ENCODE results near the gene SLC34A1. TPM values are rescaled to one million over a fixed set of nuclear protein-coding genes. Genes with fewer than 3 reads are reported as not detected.

The SLC34A1 gene
- polyA plus RNA-seq, 3 donors = not detected

GRCh38 chr5:177437623-177438022 lies 53.4 kb downstream of the SLC34A1 start:
- no peaks in the 10 kb centered on the region for H3K9me3 ChIP-seq (replicated peaks in 1 of 2; ENCODE audit: control insufficient read depth in 1 of 2, insufficient read depth in 1 of 2, low read length in 2 of 2)
- H3K4me3 Mint-ChIP-seq = no peak overlapping the region
- H3K4me1 Mint-ChIP-seq = peaks cover 7% of the 10 kb centered on the region
- peaks cover 0 to 5% (median 4%) of the 10 kb centered on the region in 3 donors for H3K27me3 Mint-ChIP-seq (ENCODE audit: low read depth in 3 of 3)
- no peak overlapping the region for H2AFZ ChIP-seq (ENCODE audit: insufficient read depth, low read depth, low read length, poor library complexity, severe bottlenecking)
- H4K20me1 ChIP-seq (ENCODE audit: insufficient read depth, low read length) = peaks cover 100% of the 10 kb centered on the region
- peak overlapping the region in 2 of 7 donors; percentile 15 to 37 for H3K27ac Mint-ChIP-seq
- H3K79me2 ChIP-seq (ENCODE audit: insufficient read depth, low read length) = peaks cover 35% of the 10 kb centered on the region
- WGBS (ENCODE audit: insufficient coverage) = 95% methylated on average over 3 of the region's 4 CpGs
- H3K9ac ChIP-seq (ENCODE audit: insufficient read depth, low read length, poor library complexity, severe bottlenecking) = no peak overlapping the region
- no peaks in the 10 kb centered on the region for H3K9me3 Mint-ChIP-seq
- H3K36me3 ChIP-seq (replicated peaks in 1 of 2; ENCODE audit: control insufficient read depth in 1 of 2, insufficient read depth in 2 of 2, low read length in 2 of 2) = peaks cover 90 to 100% of the 10 kb centered on the region in 2 donors
- H3K27me3 ChIP-seq (ENCODE audit: control insufficient read depth in 2 of 2, insufficient read depth in 2 of 2, low read length in 2 of 2) = no peaks in the 10 kb centered on the region
- intact Hi-C loops (cut with micrococcal nuclease) = no loop called here
- TF ChIP-seq, protein P1, sequence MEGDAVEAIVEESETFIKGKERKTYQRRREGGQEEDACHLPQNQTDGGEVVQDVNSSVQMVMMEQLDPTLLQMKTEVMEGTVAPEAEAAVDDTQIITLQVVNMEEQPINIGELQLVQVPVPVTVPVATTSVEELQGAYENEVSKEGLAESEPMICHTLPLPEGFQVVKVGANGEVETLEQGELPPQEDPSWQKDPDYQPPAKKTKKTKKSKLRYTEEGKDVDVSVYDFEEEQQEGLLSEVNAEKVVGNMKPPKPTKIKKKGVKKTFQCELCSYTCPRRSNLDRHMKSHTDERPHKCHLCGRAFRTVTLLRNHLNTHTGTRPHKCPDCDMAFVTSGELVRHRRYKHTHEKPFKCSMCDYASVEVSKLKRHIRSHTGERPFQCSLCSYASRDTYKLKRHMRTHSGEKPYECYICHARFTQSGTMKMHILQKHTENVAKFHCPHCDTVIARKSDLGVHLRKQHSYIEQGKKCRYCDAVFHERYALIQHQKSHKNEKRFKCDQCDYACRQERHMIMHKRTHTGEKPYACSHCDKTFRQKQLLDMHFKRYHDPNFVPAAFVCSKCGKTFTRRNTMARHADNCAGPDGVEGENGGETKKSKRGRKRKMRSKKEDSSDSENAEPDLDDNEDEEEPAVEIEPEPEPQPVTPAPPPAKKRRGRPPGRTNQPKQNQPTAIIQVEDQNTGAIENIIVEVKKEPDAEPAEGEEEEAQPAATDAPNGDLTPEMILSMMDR (IDR thresholded peaks at IDR 0.05) = no peak
- H3K4me2 ChIP-seq (replicated peaks; ENCODE audit: extremely low read depth, low read length, poor library complexity, severe bottlenecking) = no peak overlapping the region
- DNase-seq = no peak
- H3K27ac ChIP-seq (ENCODE audit: low read depth in 1 of 2, low read length in 2 of 2) = no peak overlapping the region
- H3K4me1 ChIP-seq (ENCODE audit: control insufficient read depth in 1 of 2, insufficient read depth in 2 of 2, low read length in 2 of 2) = peaks cover 6 to 11% of the 10 kb centered on the region in 2 donors
- no peak overlapping the region for H3K4me3 ChIP-seq (replicated peaks in 1 of 3; ENCODE audit: low read depth in 2 of 3, low read length in 3 of 3)
- H3K36me3 Mint-ChIP-seq = peaks cover 89 to 96% of the 10 kb centered on the region in 2 donors

DNA sequence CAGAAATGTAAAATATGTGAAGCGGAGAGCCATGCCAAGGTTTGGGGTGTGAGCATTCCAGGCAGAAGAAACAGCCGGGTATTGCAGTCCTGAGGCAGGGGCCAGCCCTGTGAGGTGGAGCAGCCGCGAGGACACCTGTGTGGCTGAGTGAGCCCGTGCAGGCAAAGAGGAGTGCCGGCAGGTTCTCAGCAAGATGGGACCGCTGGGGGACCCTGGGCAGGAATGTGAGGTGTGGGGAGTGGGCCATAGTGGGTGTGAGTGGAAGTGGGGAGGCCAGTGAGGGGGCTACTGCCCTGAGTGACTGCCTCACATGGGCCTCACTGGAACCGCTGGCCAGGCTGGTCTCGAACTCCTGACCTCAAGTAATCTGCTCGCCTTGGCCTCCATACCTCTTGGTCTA lies 54.2 kb downstream of the SLC34A1 start:
- WGBS (ENCODE audit: insufficient coverage) = 98% methylated on average over 9 of the region's 10 CpGs
- H3K4me1 Mint-ChIP-seq = peaks cover 10% of the 10 kb centered on the region

More for the DNA sequence above, 54.2 kb downstream of the SLC34A1 start:
- peaks cover 1 to 5% of the 10 kb centered on the region in 2 donors for H3K4me1 ChIP-seq (ENCODE audit: control insufficient read depth in 1 of 2, insufficient read depth in 2 of 2, low read length in 2 of 2)
- peaks cover 100% of the 10 kb centered on the region for H4K20me1 ChIP-seq (ENCODE audit: insufficient read depth, low read length)
- no peak overlapping the region for H3K9ac ChIP-seq (ENCODE audit: insufficient read depth, low read length, poor library complexity, severe bottlenecking)
- peak overlapping the region in 3 of 7 donors; percentile 46 to 76 (median 48) for H3K27ac Mint-ChIP-seq
- H3K4me2 ChIP-seq (replicated peaks; ENCODE audit: extremely low read depth, low read length, poor library complexity, severe bottlenecking) = no peak overlapping the region
- H3K27me3 Mint-ChIP-seq (ENCODE audit: low read depth in 3 of 3) = peaks cover 0 to 5% (median 4%) of the 10 kb centered on the region in 3 donors
- intact Hi-C loops (cut with micrococcal nuclease) = no loop called here
- H3K4me3 Mint-ChIP-seq = no peak overlapping the region
- peaks cover 88 to 96% of the 10 kb centered on the region in 2 donors for H3K36me3 Mint-ChIP-seq
- no peaks in the 10 kb centered on the region for H3K27me3 ChIP-seq (ENCODE audit: control insufficient read depth in 2 of 2, insufficient read depth in 2 of 2, low read length in 2 of 2)
- no peak overlapping the region for H2AFZ ChIP-seq (ENCODE audit: insufficient read depth, low read depth, low read length, poor library complexity, severe bottlenecking)
- DNase-seq = no peak
- TF ChIP-seq, protein P1 (IDR thresholded peaks at IDR 0.05) = no peak
- H3K79me2 ChIP-seq (ENCODE audit: insufficient read depth, low read length) = peaks cover 27% of the 10 kb centered on the region
- peaks cover 89 to 100% of the 10 kb centered on the region in 2 donors for H3K36me3 ChIP-seq (replicated peaks in 1 of 2; ENCODE audit: control insufficient read depth in 1 of 2, insufficient read depth in 2 of 2, low read length in 2 of 2)
- H3K9me3 ChIP-seq (replicated peaks in 1 of 2; ENCODE audit: control insufficient read depth in 1 of 2, insufficient read depth in 1 of 2, low read length in 2 of 2) = no peaks in the 10 kb centered on the region
- peak overlapping the region in 1 of 2 donors; percentile 26 for H3K27ac ChIP-seq (ENCODE audit: low read depth in 1 of 2, low read length in 2 of 2)
- H3K4me3 ChIP-seq (replicated peaks in 1 of 3; ENCODE audit: low read depth in 2 of 3, low read length in 3 of 3) = no peak overlapping the region
- peaks cover 0 to 3% (median 0%) of the 10 kb centered on the region in 7 donors for H3K9me3 Mint-ChIP-seq

All from CD14-positive monocyte (primary cell).